DND-41 (cell line): ENCODE data around the gene LYVE1.

ENCODE experiments used
- ATAC-seq: fragments of 200-7000 bp; cut with Tn5 transposase; 3 replicates; pipeline ENCODE4 v1.9.1; 2021; ENCODE audit warnings: low read depth; ENCODE audit not compliant: insufficient read depth
- DNase-seq: peaks from one replicate; pipeline ENCODE4 v3.0.0-alpha.2; 2020
- H2AFZ ChIP-seq: 2 replicates; pipeline ENCODE4 v1.6.0; 2012; ENCODE audit warnings: low read depth, low read length
- H3K27ac ChIP-seq: 2 replicates; pipeline ENCODE4 v1.5.1; 2012; ENCODE audit warnings: low read length, inconsistent platforms
- H3K27me3 ChIP-seq: fragments of 200-600 bp; sonication (generic); 2 replicates; pipeline ENCODE4 v1.6.0; 2012; ENCODE audit warnings: low read length, mild to moderate bottlenecking, inconsistent platforms; ENCODE audit not compliant: insufficient read depth, poor library complexity
- H3K36me3 ChIP-seq: 2 replicates; pipeline ENCODE4 v1.5.1; 2012; ENCODE audit warnings: low read length, inconsistent platforms; ENCODE audit not compliant: insufficient read depth
- H3K4me1 ChIP-seq: 2 replicates; pipeline ENCODE4 v1.5.1; 2012; ENCODE audit warnings: mild to moderate bottlenecking, low read length; ENCODE audit not compliant: insufficient read depth
- H3K4me2 ChIP-seq: 2 replicates; pipeline ENCODE4 v1.6.0; 2012; ENCODE audit warnings: mild to moderate bottlenecking, moderate library complexity, low read length, inconsistent platforms; ENCODE audit not compliant: insufficient read depth
- H3K4me3 ChIP-seq, 2 experiments: fragments of 200-600 bp in 1 of 2; shearing (Covaris generic) in 1 of 2; 2 replicates each; pipeline ENCODE4 v1.5.1; 2012 to 2016; ENCODE audit warnings: inconsistent platforms in 2 of 2, low read length in 2 of 2, mild to moderate bottlenecking in 2 of 2, low read depth in 1 of 2, moderate library complexity in 1 of 2
- H3K79me2 ChIP-seq: 2 replicates; pipeline ENCODE4 v1.6.0; 2012; ENCODE audit warnings: low read length, inconsistent platforms; ENCODE audit not compliant: insufficient read depth
- H3K9ac ChIP-seq: 2 replicates; pipeline ENCODE4 v1.6.0; 2012; ENCODE audit warnings: low read depth, mild to moderate bottlenecking, inconsistent platforms, low read length, moderate library complexity
- H3K9me3 ChIP-seq: 2 replicates; pipeline ENCODE4 v1.5.1; 2012; ENCODE audit warnings: low read length, moderate library complexity, mild to moderate bottlenecking, inconsistent platforms; ENCODE audit not compliant: insufficient read depth, severe bottlenecking
- H4K20me1 ChIP-seq: 2 replicates; pipeline ENCODE4 v1.6.0; 2012; ENCODE audit warnings: low read length; ENCODE audit not compliant: insufficient read depth
- CTCF ChIP-seq: IDR thresholded peaks from 2 replicates; pipeline ENCODE4 v1.5.1; 2012; ENCODE audit warnings: borderline replicate concordance, low read length, moderate library complexity, mild to moderate bottlenecking; ENCODE audit not compliant: poor library complexity, severe bottlenecking; ENCODE audit errors: extremely low read depth
- EZH2 ChIP-seq: IDR thresholded peaks from 3 replicates; pipeline ENCODE4 v1.6.1; 2012; ENCODE audit warnings: borderline replicate concordance, low read depth, mild to moderate bottlenecking, moderate library complexity, low read length, inconsistent platforms; ENCODE audit not compliant: severe bottlenecking

The LYVE1 gene

GRCh38 chr11:10606536-10607208 is 38.2 kb upstream of the LYVE1 start:
- Histone ChIP-seq H3K9me3 (no peaks in the 10 kb centered on the region), H3K4me1 (peaks cover 9% of the 10 kb centered on the region), H3K4me2 (no peak overlapping the region), H3K27ac (no peak overlapping the region), H2AFZ (no peak overlapping the region), H3K79me2 (no peaks in the 10 kb centered on the region), H3K36me3 (no peaks in the 10 kb centered on the region), H3K27me3 (peaks cover 23% of the 10 kb centered on the region), H3K4me3 (no peak overlapping the region), H4K20me1 (no peaks in the 10 kb centered on the region; the same call in 1 of the 2 replicates), H3K9ac (no peak overlapping the region)
- TF ChIP-seq EZH2 (no peak), CTCF (no peak)
- no peak for DNase-seq
- ATAC-seq = no peak

GRCh38 chr11:10605941-10606381 is 37.5 kb upstream of the LYVE1 start:
- Histone ChIP-seq H3K27me3 (peaks cover 19% of the 10 kb centered on the region), H4K20me1 (no peaks in the 10 kb centered on the region; the same call in 1 of the 2 replicates), H3K79me2 (no peaks in the 10 kb centered on the region), H2AFZ (no peak overlapping the region), H3K36me3 (no peaks in the 10 kb centered on the region), H3K4me1 (peaks cover 9% of the 10 kb centered on the region), H3K4me3 (no peak overlapping the region), H3K9me3 (no peaks in the 10 kb centered on the region), H3K9ac (no peak overlapping the region), H3K27ac (no peak overlapping the region), H3K4me2 (no peak overlapping the region)
- TF ChIP-seq CTCF = no peak
- DNase-seq = no peak
- no peak for ATAC-seq

GRCh38 chr11:10604798-10605197 is 36.3 kb upstream of the LYVE1 start:
- no peaks in the 10 kb centered on the region for H3K36me3 ChIP-seq
- peaks cover 13% of the 10 kb centered on the region for H3K27me3 ChIP-seq
- H4K20me1 ChIP-seq = no peaks in the 10 kb centered on the region; the same call in 1 of the 2 replicates
- H3K9ac ChIP-seq = no peak overlapping the region
- DNase-seq = no peak
- TF ChIP-seq CTCF = no peak
- no peak for TF ChIP-seq EZH2
- H3K9me3 ChIP-seq = no peaks in the 10 kb centered on the region
- H3K79me2 ChIP-seq = no peaks in the 10 kb centered on the region
- no peak overlapping the region for H2AFZ ChIP-seq
- no peak overlapping the region for H3K4me2 ChIP-seq
- no peak; the same call in 2 of the 3 replicates for ATAC-seq
- no peak overlapping the region for H3K27ac ChIP-seq
- peaks cover 9% of the 10 kb centered on the region for H3K4me1 ChIP-seq
- no peak overlapping the region for H3K4me3 ChIP-seq
